ENCODE results near the gene BRPF3.

BRPF3 gene
- total RNA-seq, result 32.9 to 46.8 (median 43.2) reads per million in 4 experiments

- peak; percentile 52 for DNase-seq
Observed at GRCh38 chr6:36196113-36196879, at the start of gene BRPF3. Gene BRPF3, plus strand, starts transcription at chr6:36196744. Its CDS starts 3,579 bp downstream, at chr6:36200323.

DNA sequence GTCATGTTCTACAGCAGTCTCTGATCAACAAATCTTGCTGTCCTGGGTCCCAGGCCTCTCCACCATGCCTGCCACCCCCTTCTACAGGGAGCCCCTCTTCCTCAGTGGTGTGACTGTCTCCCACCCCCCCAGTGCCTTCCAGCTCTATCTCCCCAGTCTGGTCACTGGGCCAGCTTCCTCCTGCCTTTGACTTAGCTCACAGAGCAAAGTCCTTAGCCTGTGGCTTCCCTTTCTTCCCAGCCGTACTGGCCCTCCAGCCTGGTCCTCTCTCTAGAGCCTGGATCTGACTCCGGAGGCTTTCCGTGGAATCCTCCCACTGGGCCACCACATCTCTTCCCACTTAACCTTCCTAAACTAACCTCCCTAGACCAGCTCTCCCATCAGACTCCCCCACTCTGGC, 49.2 kb upstream of the BRPF3 start:
- no peak for DNase-seq

GRCh38 chr6:36149476-36149875, 47.1 kb upstream of the BRPF3 start:
- no peak for DNase-seq

GRCh38 chr6:36150283-36150682, 46.3 kb upstream of the BRPF3 start:
- DNase-seq, result no peak

DNA sequence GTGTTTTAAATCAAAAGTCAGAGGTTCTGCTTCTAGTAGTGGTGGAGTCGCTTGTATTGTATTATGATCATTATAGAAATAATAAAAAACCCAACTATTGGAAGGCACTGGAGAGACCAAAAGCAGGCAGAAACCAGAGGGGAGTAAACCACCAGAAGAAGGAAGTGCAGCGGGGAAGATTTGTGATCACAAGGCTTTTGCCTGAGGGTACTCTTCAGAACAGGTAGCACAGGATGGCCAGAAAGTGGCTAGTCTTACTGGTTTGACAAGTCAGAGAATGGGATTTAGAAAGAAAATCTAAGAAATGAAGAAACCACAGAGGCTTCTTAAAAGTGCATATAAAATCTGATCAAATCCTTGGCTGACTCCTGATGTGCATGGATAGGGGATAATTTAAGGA, 42.3 kb upstream of the BRPF3 start:
- no peak for DNase-seq

- DNase-seq, result no peak
Observed at GRCh38 chr6:36155662-36156061, 40.9 kb upstream of the BRPF3 start.

DNA sequence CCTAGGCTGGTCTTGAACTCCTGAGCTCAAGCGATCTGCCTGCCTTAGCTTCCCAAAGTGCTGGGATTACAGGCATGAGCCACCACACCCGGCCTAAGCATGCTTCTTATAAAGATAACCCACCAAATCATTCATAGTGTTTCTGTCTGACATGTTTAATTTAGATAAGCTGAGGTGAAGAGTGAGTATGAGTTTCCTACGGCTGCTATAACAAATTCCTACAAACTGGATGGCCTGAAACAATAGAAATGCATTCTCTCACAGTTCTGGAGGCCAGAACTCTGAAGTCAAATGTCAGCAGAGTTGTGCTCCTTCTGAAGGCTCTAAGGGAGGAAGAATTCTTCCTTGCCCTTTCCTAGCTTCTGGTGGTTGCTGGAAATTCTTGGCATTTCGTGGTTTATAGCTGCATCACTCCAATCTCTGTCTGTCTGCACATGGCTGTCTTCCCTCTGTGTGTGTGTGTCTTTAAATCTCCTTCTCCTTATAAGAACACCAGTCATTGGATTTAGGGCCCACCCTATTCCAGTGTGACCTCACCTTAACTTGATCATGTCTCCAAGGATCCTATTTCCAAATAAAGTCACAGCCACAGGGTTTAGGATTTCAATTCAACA, 36.3 kb upstream of the BRPF3 start:
- no peak for DNase-seq

DNA sequence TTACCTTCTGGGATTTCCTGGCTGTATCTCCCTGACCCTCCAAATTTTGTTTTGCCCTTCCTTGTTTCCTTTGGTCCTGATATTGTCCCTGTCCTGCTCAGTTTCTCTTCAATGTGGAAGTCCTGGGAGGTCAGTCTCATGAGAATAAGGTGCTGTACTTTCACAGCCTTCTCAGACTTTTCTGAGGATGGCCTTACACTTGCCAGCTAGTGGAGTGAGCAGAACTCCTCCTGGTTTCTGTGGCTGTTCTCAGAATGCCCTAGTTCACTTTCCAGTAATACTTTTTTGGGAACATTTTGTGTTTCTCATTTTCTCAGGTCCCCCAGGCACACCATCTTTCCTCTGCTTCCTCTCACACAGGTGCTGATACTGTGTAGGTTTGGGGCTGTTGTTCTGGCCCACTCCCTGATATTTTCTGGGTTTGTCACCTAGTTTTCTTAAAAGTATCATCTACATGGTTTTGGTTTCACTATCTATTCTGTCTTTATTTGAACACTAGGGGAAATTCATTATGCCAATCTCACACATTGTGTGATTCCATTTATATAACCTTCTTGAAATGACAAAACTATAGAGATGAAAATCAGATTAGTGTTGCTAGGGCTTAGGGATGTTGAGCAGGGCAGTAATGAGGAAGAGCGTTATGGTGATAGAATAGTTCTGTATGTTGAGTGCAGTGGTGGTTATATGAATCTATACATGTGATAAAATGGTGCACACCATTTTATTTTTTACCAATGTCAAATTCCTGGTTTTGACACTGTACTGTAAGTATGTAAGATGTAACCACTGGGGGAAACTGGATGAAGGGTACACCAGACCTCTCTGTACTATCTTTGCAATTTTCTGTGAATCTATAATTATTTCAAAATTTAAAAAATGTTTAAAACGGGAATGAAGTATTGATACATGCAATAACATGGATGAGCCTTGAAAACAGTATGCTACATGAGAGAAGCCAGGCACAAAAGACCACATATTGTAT, 27.2 kb upstream of the BRPF3 start:
- no peak for DNase-seq

DNA sequence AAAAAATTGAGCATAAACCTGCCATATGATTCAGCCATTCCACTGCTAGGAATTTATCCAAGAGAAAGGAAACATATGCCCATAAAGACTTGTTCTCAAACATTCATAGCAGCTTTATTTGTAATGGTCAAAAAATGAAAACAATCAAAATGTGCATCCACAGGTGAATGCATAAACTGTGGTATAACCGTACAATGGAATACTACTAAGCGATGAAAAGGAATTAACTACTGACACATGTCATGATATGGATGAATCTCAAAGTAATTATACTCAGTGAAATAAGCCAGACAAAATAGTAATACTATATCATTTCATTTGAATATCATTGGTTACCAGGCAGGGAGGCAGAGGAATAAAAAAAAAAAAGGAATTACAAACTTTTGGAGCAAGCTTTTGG, 25.8 kb upstream of the BRPF3 start:
- DNase-seq, result no peak

DNA sequence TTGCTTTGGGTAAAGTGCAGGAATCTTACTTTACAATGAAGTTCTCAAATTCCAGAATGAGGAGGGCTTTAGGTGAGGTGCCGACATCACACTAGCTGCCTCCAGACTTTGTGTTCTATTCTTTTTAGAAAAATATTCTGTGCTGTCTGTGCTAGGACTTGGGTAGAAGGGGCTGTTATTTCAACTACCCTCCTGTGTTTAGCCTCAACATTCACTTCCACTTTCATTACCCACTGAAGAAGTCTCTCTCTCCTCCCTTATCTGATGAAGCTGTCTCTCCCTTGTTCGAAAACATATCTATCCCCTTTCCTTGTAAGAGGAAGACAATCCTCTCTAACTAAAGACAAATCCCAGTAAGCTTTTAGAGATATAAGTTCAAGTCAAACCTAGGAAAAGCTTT, 25.0 kb upstream of the BRPF3 start:
- DNase-seq, result no peak

DNA sequence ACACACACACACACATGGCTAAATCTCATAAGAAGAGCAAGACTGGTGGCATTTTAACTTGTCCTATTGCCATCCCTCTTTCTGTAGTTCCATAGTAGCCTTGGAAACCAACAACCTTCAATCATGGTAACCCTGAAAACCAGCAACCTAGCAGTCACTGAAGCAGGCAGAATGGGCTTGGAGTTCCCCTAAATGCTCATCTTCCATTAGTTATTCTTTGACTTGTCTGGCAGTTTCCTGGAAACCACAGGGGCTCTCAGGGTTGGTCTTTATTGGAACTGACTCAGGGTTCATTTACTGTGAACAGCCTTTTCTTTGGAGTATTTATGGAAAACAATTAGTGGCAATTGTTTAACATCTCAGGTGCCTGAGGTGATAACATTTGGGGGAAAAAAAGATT, 19.4 kb upstream of the BRPF3 start:
- no peak for DNase-seq

- no peak for DNase-seq
Observed at GRCh38 chr6:36178544-36178943, 18.0 kb upstream of the BRPF3 start.

DNA sequence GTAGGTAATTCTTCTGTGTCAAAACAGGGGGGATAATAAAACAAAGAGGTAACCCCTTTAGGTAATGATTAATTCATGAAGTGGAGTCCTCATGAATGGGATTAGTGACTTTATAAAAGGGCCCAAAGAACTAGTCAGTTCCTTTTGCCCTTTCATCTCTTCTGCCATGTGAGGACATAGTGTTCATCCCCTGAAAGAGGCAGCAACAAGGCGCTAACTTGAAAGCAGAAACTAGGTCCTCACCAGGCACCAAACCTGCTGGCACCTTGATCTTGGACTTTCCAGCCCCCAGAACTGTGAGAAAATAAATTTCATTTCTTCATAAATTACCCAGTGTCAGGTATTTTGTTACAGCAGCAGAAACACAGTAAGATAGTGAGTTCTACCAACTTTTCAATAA, 16.4 kb upstream of the BRPF3 start:
- no peak for DNase-seq

DNA sequence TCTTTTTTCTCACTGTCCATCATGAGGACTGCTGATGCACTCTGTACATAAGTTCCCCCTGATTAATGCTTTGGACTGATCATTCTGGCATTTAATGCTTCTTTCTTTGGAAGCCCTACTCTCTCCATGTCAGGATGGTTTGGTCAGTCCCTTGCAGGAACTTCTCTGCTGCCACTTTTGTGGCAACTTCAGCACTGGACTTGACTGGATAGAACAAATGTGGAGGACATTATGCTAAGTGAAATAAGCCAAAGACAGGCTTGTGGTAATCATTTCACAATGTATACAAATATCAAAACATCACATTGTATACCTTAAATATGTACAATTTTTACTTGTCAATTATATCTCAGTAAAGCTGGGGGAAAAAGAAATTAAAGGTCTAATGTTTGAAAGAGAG, 12.2 kb upstream of the BRPF3 start:
- DNase-seq, result no peak

DNA sequence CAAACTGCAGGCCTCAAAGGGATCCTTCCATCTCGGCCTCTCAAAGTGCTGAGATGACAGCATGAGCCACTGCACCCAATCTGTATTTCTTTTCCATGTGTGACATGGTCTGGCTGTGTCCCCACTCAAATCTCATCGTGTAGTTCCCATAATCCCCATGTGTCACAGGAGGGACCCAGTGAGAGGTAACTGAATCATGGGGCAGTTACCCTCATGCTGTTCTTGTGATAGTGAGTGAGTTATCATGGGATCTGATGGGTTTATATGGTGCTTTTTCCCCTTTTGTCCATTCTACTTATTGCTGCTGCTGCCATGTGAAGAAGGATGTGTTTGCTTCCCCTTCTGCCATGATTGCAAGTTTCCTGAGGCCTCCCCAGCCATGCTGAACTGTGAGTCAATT, 10.3 kb upstream of the BRPF3 start:
- no peak for DNase-seq

- no peak for DNase-seq
Observed at GRCh38 chr6:36187446-36187845, 9.1 kb upstream of the BRPF3 start.

DNA sequence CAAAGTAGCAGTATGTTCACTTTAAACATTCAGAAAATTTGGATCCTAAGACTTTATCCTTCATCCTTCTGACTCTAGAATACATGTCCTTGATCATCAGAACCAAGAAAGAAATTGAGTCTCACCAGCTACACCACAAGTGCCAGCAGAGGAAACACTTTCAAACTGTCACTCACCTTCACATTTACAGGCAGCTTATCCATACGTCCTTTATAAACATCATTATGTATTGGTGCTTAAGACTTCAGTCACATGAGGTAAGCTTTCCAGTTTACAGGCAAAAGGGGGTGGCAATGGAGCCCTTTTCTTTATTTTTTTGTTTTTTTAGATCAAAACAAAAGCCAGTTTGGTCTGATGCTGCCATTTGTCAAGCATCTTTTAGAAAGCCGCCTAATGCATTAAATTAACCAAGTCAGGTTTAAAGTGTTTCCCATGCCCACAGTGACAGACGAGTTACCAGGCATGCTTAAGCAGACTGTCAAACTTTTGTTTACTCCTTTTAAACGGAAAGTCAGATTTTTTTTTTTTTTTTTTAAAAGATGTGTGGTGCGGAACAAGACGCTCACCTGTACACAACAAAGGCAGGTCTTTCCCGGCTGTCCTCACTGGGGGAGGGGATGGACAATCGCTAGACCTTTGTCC, 952 bp upstream of the BRPF3 start:
- DNase-seq, result no peak

GRCh38 chr6:36196880-36197548, 470 bp downstream of the BRPF3 start:
- DNase-seq, result peak; percentile 100

GRCh38 chr6:36197739-36198221, 1.2 kb downstream of the BRPF3 start:
- peak; percentile 5 for DNase-seq

DNA sequence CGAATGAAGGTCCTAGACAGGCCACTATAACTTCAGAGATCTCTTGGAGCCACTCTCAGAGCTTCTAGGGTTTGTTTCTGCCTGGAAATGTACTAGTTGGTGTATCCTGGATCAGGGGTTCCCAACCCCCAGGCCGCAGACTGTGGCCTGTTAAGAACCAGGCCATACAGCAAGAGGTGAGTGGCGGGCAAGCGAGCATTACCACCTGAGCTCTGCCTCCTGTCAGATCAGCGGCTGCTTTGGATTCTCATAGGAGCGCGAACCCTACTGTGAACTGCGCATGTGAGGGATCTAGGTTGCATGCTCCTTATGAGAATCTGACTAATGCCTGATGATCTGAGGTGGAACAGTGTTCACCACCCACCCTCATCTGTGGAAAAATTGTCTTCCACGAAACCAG, 2.4 kb downstream of the BRPF3 start:
- no peak for DNase-seq

DNA sequence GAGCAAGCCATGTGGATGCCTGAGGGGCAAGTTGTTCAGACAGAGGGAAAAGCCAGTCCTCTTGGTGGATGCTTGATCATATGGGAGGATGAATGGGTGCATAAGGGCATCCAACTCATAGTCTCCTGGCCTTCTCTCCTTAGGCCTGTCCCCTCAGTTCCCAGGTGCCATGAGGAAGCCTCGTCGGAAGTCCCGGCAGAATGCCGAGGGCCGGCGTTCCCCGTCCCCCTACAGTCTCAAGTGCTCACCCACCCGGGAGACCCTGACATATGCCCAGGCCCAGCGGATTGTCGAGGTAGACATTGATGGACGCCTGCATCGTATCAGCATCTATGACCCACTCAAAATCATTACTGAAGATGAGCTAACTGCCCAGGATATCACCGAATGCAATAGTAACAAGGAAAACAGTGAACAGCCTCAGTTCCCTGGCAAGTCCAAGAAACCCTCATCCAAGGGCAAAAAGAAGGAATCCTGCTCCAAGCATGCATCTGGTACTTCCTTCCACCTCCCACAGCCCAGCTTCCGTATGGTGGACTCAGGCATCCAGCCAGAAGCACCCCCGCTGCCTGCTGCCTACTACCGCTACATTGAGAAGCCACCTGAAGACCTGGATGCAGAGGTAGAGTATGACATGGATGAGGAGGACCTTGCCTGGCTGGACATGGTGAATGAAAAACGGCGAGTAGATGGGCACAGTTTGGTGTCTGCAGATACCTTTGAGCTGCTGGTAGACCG, 3.8 kb downstream of the BRPF3 start:
- DNase-seq, result no peak
